Stimulated activated CD4-positive, alpha-beta T cell treated with anti-CD3 and anti-CD28 coated beads, TNF-alpha, amount 100 ng/mL, for 1 hour (primary cell): ENCODE results near the gene HOXB1.

ENCODE experiments used
- DNase-seq, 3 donors: peaks; one replicate each; pipeline ENCODE4 v3.0.0-alpha.2; 2020; ENCODE audit warnings: low read depth in 3 of 3, low spot score in 1 of 3

HOXB1 gene

GRCh38 chr17:48567646-48568354 lies 37.0 kb upstream of the HOXB1 start:
- no peak for DNase-seq

GRCh38 chr17:48567209-48567608 lies 36.4 kb upstream of the HOXB1 start:
- no peak for DNase-seq

DNA sequence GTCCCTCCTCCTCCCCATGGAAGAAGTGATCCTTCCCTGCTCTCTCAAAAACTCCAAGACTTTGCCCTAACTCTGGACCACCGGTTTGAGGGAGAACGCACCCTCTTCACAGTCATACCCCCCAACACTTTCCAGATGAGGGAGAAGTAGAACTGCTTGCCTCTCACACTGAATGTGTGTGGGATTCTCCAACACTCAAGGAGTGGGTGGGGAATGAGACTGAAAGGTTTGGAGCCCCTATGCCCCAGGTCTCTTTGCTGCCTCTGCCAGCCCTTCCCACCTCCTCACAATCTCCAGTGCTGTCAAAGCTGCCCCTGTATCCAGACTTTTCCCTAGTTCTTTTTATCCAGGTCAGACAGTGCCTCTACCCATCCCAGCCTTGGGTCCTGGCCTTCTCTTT lies 35.9 kb upstream of the HOXB1 start:
- no peak for DNase-seq

GRCh38 chr17:48565925-48566710 lies 35.3 kb upstream of the HOXB1 start:
- no peak for DNase-seq

DNA sequence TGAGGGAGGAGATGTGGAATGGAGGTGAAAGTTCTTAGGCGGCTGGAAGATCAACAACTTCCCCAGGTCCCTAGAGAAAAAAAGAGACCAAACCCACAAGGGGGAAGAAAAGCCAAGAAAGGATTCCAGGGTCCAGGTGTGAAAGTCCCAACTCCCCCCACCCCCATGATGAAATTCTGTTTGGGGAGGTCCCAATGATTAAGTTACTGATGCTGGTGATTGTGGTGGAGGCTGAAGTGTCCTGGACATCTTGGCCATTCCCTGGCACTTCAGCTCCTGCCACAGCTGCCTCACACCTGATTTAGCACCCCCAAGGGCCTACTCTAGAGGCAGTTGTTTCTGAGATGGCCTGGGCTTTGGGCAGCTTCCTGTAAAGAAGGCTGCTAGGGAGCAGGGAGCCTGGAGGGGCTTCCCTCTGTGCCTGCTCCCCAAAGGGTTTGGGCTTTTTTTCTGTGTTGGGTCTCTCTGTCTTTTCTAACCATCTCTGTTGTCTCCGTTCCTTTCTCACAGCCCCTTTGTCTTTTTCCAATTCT lies 34.3 kb upstream of the HOXB1 start:
- no peak for DNase-seq

GRCh38 chr17:48564188-48565021 lies 33.6 kb upstream of the HOXB1 start:
- no peak for DNase-seq

DNA sequence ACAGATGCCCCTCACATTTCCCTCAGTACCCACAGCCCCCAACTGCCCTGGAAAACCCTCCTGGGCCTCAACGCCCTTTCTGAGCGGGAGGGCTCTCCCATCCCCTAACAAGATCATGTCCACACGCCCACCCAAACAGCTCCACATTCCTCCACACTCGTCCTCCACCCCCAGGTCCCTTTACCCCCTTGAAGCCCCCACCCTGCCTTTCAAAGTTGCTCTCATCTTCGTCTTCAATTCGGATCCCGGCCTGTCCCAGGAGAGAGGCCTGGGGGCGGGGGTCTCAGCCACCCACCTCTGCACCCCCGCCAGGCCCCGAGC lies 33.0 kb upstream of the HOXB1 start:
- no peak for DNase-seq

- no peak for DNase-seq
Measured at GRCh38 chr17:48563385-48563838, 32.6 kb upstream of the HOXB1 start.

DNA sequence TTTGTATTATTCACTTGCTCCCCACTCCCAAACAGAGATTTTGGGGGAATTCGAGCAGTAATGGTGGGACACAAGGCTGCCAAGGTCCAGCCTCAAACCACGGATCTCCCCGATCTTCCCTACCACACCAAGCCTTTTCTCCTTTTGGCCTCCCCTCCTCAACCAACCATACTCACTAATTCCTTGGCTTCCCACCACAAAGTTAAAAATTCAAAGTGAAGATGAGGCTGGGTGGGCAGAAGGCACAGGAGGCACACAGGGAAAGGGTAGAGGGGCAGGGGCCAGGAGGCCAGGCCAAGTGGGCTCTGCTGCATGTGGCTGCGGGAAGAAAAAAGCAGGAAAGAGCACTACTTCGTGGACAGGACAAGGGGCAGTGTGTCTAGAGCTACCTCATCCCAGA lies 32.1 kb upstream of the HOXB1 start:
- no peak for DNase-seq

DNA sequence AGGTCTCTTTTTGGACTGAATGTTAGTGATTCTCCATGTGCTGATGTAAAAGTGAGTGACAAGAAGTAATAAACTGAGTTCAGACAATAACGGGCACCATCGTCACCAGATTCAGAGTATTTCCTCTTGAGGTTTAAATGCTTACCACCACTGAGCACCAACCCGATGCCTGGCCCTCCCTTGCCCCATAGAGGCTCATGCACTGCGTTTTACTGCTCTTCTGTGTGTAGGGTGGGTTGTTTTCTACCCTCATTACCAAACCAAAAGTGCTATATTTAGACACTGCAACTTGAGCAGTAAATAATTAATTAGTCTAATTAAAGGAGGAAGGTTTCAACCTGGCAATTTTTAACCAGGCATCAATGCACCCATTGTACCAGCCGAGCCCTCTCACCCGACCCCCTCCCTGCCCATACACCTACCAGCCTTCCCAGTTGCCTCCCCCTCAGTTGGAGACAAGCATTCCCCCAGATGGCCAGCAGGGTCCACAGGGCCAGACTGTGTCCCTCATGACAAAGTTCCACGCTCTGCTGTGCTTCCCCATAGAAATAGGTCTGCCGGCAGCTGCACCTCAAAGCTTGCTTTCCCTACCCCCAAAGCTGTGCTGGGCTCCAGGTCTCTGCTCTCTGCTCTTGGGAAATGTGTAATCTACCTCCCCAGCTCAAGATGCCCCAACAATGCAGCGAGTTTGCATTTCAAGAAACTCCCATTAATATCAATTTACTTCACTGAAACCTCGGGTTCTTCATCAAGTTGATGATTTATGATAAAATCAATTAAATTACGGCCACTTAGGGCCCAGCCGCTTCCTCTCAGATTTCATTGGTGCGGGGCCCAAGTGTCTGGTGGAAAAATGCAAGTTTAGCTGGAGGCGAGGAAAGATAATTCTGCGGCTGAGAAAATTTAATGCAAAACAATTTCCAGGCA lies 31.3 kb upstream of the HOXB1 start:
- DNase-seq = no peak

DNA sequence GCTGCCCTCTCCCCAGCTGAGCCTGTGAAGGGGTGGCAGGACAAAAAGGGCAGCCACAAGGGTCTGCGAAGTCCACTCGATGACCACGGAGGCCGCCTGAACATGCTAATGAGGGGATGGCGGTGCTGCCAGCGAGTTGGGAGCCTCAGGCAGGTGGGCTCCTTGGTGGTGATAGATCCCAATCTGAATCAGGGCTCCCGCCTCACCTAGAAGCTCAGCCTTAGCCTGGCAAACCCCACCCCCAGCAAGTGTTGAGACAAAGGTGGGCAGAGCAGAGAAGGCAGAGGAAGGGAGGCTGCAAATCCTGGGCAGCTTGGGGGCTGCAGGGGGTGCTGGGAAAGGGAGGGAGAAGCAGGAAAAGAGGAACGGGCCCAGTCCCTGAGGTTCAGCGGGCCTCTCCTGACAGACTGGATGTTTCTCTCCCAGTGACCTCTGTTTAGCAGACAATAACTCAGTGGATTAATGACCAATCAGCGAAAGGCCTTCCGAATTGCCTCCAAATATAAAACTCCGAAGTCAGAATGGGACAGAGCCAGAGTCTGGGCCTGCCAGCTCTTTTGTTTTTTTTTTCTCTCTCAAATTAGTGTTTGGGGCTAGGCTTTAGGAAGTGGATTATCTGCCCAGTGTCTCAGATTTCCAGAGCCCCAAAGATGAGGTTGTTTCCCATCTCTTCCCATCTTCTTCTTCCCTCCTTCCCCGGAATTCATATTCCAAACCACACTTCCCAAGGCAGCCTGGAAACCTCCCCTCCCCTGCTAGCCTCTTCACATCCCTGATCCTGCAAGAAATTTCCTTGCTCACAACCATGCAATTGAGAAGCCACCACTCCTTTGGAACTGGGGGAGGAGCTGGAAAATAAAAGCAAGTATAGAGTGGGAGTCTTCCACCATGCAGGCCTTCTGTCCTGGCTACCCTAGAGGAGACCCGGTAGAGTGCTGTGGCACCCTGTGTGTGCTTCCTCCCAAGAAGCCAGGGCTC lies 29.3 kb upstream of the HOXB1 start:
- no peak for DNase-seq

DNA sequence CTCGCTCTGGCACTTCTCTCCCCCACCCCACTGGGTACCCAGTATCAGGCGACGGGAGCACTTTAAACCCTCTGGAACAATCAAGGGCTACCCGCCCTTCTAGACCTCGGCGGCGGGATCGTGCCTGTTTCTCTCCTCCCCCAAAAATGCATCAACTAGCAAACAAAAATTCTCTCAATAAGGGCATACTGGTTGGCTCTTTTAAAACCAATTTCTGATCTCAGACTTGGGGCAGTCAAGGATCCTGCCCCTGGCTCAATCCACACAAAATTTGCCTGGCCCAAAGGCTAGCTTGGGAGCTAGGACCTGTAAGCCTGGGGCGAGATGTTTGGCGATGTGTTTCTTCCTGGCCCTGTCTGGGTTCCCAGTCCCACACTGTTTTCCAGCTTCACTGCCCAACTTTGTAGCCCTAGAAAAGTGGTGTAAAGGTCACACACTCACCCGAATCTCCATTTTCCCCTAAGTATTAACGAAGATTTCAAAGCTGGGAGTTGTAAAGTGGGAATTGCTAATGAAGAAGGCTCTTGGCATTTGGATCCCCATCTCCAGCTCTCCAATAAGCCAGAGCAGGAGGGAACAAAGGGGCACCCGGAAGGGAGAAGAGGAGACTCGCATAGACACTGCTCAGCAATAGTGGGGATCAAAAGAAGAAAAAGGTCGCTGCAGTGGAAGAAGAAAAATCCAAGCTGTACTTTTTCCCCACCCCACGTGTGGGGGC lies 28.5 kb upstream of the HOXB1 start:
- DNase-seq = no peak

DNA sequence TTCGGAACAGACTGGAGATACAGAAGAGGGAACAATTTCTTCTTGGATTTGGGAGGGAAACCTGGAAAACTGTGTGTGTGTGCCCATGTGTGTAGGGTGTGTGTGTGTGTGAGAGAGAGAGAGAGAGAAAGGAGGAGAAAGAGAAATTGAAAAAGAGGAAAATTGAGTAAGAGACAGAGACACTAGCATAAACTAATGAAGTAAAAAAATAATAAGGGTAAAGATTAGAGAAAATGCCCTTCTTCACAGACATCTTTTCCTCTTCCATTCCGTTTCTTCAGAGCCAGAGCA lies 28.0 kb upstream of the HOXB1 start:
- no peak for DNase-seq

DNA sequence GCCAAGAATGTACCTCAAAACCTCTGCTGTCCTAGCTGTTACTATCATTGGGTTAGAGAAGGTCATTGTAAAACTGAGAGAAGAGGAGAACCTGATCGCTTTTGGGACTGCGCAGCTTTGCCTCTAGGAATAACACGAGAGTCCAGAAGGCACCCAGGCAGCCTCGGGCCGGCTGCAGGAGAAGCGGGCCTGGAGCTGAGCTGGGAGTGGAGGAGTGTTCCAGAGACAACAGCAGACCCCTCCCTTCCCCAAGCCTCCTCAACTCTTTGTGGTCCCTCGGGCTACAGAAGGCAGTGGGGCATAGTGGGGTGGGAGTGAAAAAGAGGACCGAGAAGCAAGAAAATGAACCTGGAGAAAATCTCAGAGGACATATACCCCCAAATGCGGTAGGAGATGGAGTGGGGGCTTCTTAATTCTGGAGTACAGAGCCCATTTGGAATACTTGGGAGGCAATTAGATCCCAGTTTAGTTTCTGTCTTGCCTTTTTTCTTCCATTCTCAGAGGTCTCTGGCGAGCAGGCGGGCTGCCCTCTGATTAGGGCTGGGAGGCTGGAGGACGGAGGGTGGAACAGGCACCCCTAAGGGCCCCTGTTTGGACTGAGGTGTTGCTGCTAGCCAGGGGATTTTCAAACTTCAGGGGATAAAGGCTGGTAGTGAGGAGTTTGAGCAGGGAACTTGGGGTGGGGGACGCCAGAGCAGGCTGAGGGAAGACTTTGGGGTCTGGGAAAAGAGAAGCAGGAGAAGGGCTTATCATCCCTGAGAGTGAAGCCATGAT lies 27.4 kb upstream of the HOXB1 start:
- DNase-seq = no peak

DNA sequence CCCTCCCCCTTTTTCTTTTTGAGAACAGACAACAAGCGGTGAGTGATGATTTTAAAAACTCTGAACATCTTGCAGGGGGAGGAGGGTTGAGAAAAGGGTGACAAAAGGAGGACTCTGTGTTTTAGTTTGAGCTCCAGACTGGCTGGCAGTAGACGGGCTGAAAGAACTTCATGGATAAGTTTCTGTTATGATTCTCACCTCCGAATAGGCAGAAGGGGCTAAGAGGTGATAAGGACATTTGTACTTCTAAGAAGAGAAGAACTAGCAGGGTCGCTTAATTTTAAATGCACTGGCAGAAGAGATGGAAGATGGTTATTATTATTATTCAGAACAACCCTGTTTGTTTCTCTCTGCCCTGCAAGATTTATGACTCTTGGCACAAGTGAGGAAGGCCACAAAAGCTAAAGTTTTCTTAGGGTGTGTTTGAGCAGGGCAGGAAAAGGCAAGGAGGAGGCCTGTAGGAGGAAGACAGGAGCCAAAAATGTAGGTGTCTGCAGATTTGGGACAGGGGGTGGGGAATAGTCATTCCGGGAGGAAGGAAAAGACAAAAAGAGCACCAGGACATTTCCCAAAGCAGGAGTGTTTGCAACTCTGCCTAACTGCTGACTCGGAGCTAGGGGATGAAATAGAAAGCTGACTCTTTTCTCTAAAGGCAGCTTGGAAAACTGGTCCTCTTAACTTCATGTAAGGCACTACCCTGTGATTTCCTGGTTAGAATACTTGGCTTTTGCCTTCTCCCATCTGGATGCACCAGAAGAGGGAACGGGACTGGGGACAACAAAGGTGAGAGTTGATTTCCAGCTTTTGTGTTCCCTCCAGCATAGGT lies 26.0 kb upstream of the HOXB1 start:
- DNase-seq = no peak

GRCh38 chr17:48556229-48556575 lies 25.4 kb upstream of the HOXB1 start:
- DNase-seq = no peak
